Sigmoid colon (tissue), 3 donors: ENCODE results near the gene PARVB.

Source experiments
- CTCF ChIP-seq, 4 experiments: fragments of 450-650 bp in 3 of 4; fragments of 200-600 bp in 1 of 4; IDR thresholded peaks; one replicate each; pipeline ENCODE4 v1.5.1; 2016 to 2019; ENCODE audit warnings: antibody characterized with exemption in 4 of 4, mild to moderate bottlenecking in 3 of 4, moderate library complexity in 2 of 4
- POLR2A ChIP-seq, 2 donors: fragments of 450-650 bp; IDR thresholded peaks; one replicate each; pipeline ENCODE4 v1.6.1; 2016; ENCODE audit warnings: antibody characterized with exemption in 2 of 2, mild to moderate bottlenecking in 2 of 2, moderate library complexity in 2 of 2

- TF ChIP-seq POLR2A (IDR thresholded peaks at IDR 0.05) (no peak), CTCF (IDR thresholded peaks at IDR 0.05) (no peak)
These were observed 24.0 kb upstream of the PARVB start for GRCh38 chr22:44000123-44000522.
